H1 (cell line): ENCODE measurements around the gene FOXO6. TPM values are rescaled to one million over a fixed set of nuclear protein-coding genes. Genes with fewer than 3 reads are reported as not detected.

Source experiments
- BACH1 ChIP-seq: IDR thresholded peaks from 2 replicates; pipeline ENCODE4 v1.6.1; 2012; ENCODE audit warnings: low read length, improper control_type of control experiment
- CBX5 ChIP-seq: fragments of 300-800, 300-1000 bp; sonication (generic); IDR thresholded peaks from 2 replicates; pipeline ENCODE4 v1.7.1; 2016; ENCODE audit warnings: antibody characterized with exemption, low read length, low read depth
- CREB1 ChIP-seq: IDR thresholded peaks from 2 replicates; pipeline ENCODE4 v1.6.1; 2012; ENCODE audit warnings: inconsistent platforms
- CTBP2 ChIP-seq: IDR thresholded peaks from 2 replicates; pipeline ENCODE4 v1.7.0; 2011; ENCODE audit warnings: borderline replicate concordance, mild to moderate bottlenecking, moderate library complexity, mixed read lengths, low read length; ENCODE audit not compliant: insufficient read depth, insufficient read length
- EGR1 ChIP-seq: IDR thresholded peaks from 2 replicates; pipeline ENCODE4 v1.6.1; 2011; ENCODE audit warnings: low read depth, low read length, borderline replicate concordance
- EP300 ChIP-seq, 2 experiments: IDR thresholded peaks; 1 replicate in 1 of 2; 2 replicates in 1 of 2; pipeline ENCODE4 v1.6.1; 2011 to 2012; ENCODE audit warnings: low read depth in 2 of 2, low read length in 2 of 2, mild to moderate bottlenecking in 2 of 2, borderline replicate concordance in 1 of 2, inconsistent platforms in 1 of 2, moderate library complexity in 1 of 2
- MAFK ChIP-seq: IDR thresholded peaks from 2 replicates; pipeline ENCODE4 v1.6.1; 2012; ENCODE audit warnings: low read depth, mild to moderate bottlenecking, improper control_type of control experiment, low read length
- NANOG ChIP-seq: IDR thresholded peaks from 2 replicates; pipeline ENCODE4 v1.6.1; 2011; ENCODE audit warnings: low read length, low read depth, mild to moderate bottlenecking, inconsistent platforms; ENCODE audit not compliant: insufficient read depth, poor library complexity, severe bottlenecking
- POLR2A ChIP-seq, 2 experiments: IDR thresholded peaks; 1 replicate in 1 of 2; 2 replicates in 1 of 2; pipeline ENCODE4 v1.6.1; 2011; ENCODE audit warnings: low read depth in 2 of 2, low read length in 2 of 2, mild to moderate bottlenecking in 2 of 2; ENCODE audit errors: control extremely low read depth in 1 of 2
- RAD21 ChIP-seq, 2 experiments: IDR thresholded peaks in 1 of 2; conservative IDR thresholded peaks in 1 of 2; 2 replicates each; pipeline ENCODE4 v1.6.1; 2011; ENCODE audit warnings: low read depth in 2 of 2, low read length in 2 of 2, improper control_type of control experiment in 1 of 2, inconsistent platforms in 1 of 2, mild to moderate bottlenecking in 1 of 2, moderate library complexity in 1 of 2
- RXRA ChIP-seq: IDR thresholded peaks from 2 replicates; pipeline ENCODE4 v1.6.1; 2011; ENCODE audit warnings: low read depth, mild to moderate bottlenecking, low read length, moderate library complexity; ENCODE audit not compliant: insufficient read depth
- SAP30 ChIP-seq: fragments of 300-600 bp; sonication (generic); IDR thresholded peaks from 2 replicates; pipeline ENCODE4 v1.7.1; 2012; ENCODE audit warnings: low read length, moderate library complexity, mild to moderate bottlenecking, inconsistent platforms; ENCODE audit not compliant: insufficient read depth, insufficient replicate concordance
- SIN3A ChIP-seq, 2 experiments: IDR thresholded peaks in 1 of 2; conservative IDR thresholded peaks in 1 of 2; 2 replicates each; pipeline ENCODE4 v1.6.1; 2011 to 2012; ENCODE audit warnings: low read length in 2 of 2, improper control_type of control experiment in 1 of 2, low read depth in 1 of 2, mild to moderate bottlenecking in 1 of 2
- SP1 ChIP-seq: IDR thresholded peaks from 2 replicates; pipeline ENCODE4 v1.6.1; 2011; ENCODE audit warnings: low read depth, low read length
- polyA plus RNA-seq, 7 experiments: library from polyadenylated mRNA; depleted of rRNA in 3 of 7; stranded (reverse) in 5 of 7; unstranded in 2 of 7; fragments of >200 nt in 5 of 7; fragments of 200-250 nt in 2 of 7; gene quantifications; 1 replicate in 5 of 7; 2 replicates in 1 of 7; 4 replicates in 1 of 7; pipeline versions ENCODE4 v1.2.1 to v1.2.3, GENCODE V29; 2011 to 2013; ENCODE audit warnings: missing spikeins in 2 of 7, mixed read lengths in 2 of 7
- total RNA-seq: library from RNA; stranded (reverse); fragmentation: NEBNext Ultra II Directional; extraction: Animal tissue kit (Norgen Biotek cat#: 25700); gene quantifications from 2 replicates; pipeline ENCODE4 v1.2.1, GENCODE V29; 2021

FOXO6 gene
- total and polyA plus RNA-seq, 2 of the 8 experiments (the other 6 are each of a cell fraction or from before 2014, with no cell fraction given) = 0.59 to 3.0 TPM

GRCh38 chr1:41394959-41395956 is 34.0 kb downstream of the FOXO6 start (continued):
- TF ChIP-seq CTBP2 = peak; percentile 87
- TF ChIP-seq EP300 (IDR thresholded peaks at IDR 0.05; ENCODE audit: borderline replicate concordance in 1 of 2, low read depth in 2 of 2, low read length in 2 of 2) = no peak
- peak; percentile 81; a peak in 2 of 4 replicates for TF ChIP-seq SIN3A (conservative IDR thresholded peaks at IDR 0.05 in 1 of 2, IDR thresholded peaks at IDR 0.05 in 1 of 2; ENCODE audit: low read depth in 1 of 2, low read length in 2 of 2)
- no peak for TF ChIP-seq BACH1
- peak; percentile 64; the same call in 1 of the 2 replicates for TF ChIP-seq CREB1
- no peak for TF ChIP-seq MAFK
- TF ChIP-seq RAD21 (IDR thresholded peaks at IDR 0.05 in 1 of 2, conservative IDR thresholded peaks at IDR 0.05 in 1 of 2; ENCODE audit: low read depth in 2 of 2, low read length in 2 of 2) = peak in 1 of 2 experiments; percentile 14; a peak in 1 of 4 replicates
- TF ChIP-seq EGR1 = no peak
- TF ChIP-seq SP1 = 0 out of 2 replicates have a peak, but pooled peaks have one; percentile 27
- no peak for TF ChIP-seq NANOG
- no peak for TF ChIP-seq CBX5
- no peak for TF ChIP-seq RXRA
- no peak for TF ChIP-seq SAP30
- no peak for TF ChIP-seq POLR2A (IDR thresholded peaks at IDR 0.05; ENCODE audit: control extremely low read depth in 1 of 2, low read depth in 2 of 2, low read length in 2 of 2)
